H9 (cell line): ENCODE data around the gene PNRC2. TPM values are rescaled to one million over a fixed set of nuclear protein-coding genes. Genes with fewer than 3 reads are reported as not detected.

Experiments
- DNase-seq: peaks from one replicate; pipeline ENCODE4 v3.0.0-alpha.2; 2017
- H2AFZ ChIP-seq: one replicate; pipeline ENCODE4 v1.6.1; 2013; ENCODE audit warnings: mild to moderate bottlenecking, low read length, control low read depth, moderate library complexity
- H2AK5ac ChIP-seq: 2 replicates; pipeline ENCODE4 v1.6.1; 2013; ENCODE audit warnings: low read length, control low read depth, mixed read lengths; ENCODE audit not compliant: insufficient read length
- H2BK120ac ChIP-seq: one replicate; pipeline ENCODE4 v1.6.1; 2013; ENCODE audit warnings: low read depth, mild to moderate bottlenecking, low read length, control low read depth, inconsistent platforms; ENCODE audit not compliant: poor library complexity, severe bottlenecking
- H2BK12ac ChIP-seq: 2 replicates; pipeline ENCODE4 v1.6.1; 2013; ENCODE audit warnings: low read length, control low read depth, mixed read lengths, low read depth; ENCODE audit not compliant: insufficient read length
- H2BK15ac ChIP-seq: 2 replicates; pipeline ENCODE4 v1.6.1; 2013; ENCODE audit warnings: low read depth, low read length, control low read depth
- H2BK20ac ChIP-seq: one replicate; pipeline ENCODE4 v1.6.1; 2013; ENCODE audit warnings: low read depth, mild to moderate bottlenecking, low read length, control low read depth, inconsistent platforms; ENCODE audit not compliant: poor library complexity, severe bottlenecking
- H2BK5ac ChIP-seq: 2 replicates; pipeline ENCODE4 v1.6.1; 2013; ENCODE audit warnings: low read length, control low read depth, mixed read lengths; ENCODE audit not compliant: insufficient read length
- H3K14ac ChIP-seq: 2 replicates; pipeline ENCODE4 v1.6.1; 2013; ENCODE audit warnings: low read length, control low read depth; ENCODE audit not compliant: insufficient read depth
- H3K18ac ChIP-seq: 2 replicates; pipeline ENCODE4 v1.6.1; 2013; ENCODE audit warnings: low read depth, mild to moderate bottlenecking, mixed read lengths, low read length, control low read depth; ENCODE audit not compliant: insufficient read length
- H3K23ac ChIP-seq: 2 replicates; pipeline ENCODE4 v1.6.1; 2013; ENCODE audit warnings: low read length, control low read depth, mixed read lengths, low read depth; ENCODE audit not compliant: insufficient read length
- H3K23me2 ChIP-seq: 2 replicates; pipeline ENCODE4 v1.6.1; 2013; ENCODE audit warnings: low read depth, mild to moderate bottlenecking, mixed read lengths, low read length, control low read depth; ENCODE audit not compliant: insufficient read length, poor library complexity, severe bottlenecking
- H3K27ac ChIP-seq: 2 replicates; pipeline ENCODE4 v1.5.1; 2013; ENCODE audit warnings: low read length, control low read depth, mixed read lengths, low read depth; ENCODE audit not compliant: insufficient read length
- H3K27me3 ChIP-seq: 2 replicates; pipeline ENCODE4 v1.6.1; 2013; ENCODE audit warnings: low read length, control low read depth, inconsistent platforms; ENCODE audit not compliant: insufficient read depth
- H3K4ac ChIP-seq: 2 replicates; pipeline ENCODE4 v1.6.1; 2013; ENCODE audit warnings: low read depth, mild to moderate bottlenecking, control low read depth, inconsistent platforms, low read length, moderate library complexity
- H3K4me1 ChIP-seq: 2 replicates; pipeline ENCODE4 v1.6.1; 2013; ENCODE audit warnings: low read length, control low read depth, inconsistent platforms; ENCODE audit not compliant: insufficient read depth
- H3K4me2 ChIP-seq: 2 replicates; pipeline ENCODE4 v1.6.1; 2013; ENCODE audit warnings: low read length, control low read depth, mixed read lengths; ENCODE audit not compliant: insufficient read length, insufficient read depth
- H3K56ac ChIP-seq: 2 replicates; pipeline ENCODE4 v1.6.1; 2013; ENCODE audit warnings: low read depth, mild to moderate bottlenecking, mixed read lengths, low read length, control low read depth; ENCODE audit not compliant: insufficient read length
- H3K79me1 ChIP-seq: 2 replicates; pipeline ENCODE4 v1.6.1; 2013; ENCODE audit warnings: low read depth, mild to moderate bottlenecking, moderate library complexity, low read length, control low read depth, inconsistent platforms; ENCODE audit not compliant: insufficient read depth, poor library complexity, severe bottlenecking
- H3K79me2 ChIP-seq: 2 replicates; pipeline ENCODE4 v1.6.1; 2013; ENCODE audit warnings: low read length, control low read depth, inconsistent platforms; ENCODE audit not compliant: insufficient read depth
- H3K9ac ChIP-seq: 2 replicates; pipeline ENCODE4 v1.6.1; 2013; ENCODE audit warnings: low read length, control low read depth, mixed read lengths; ENCODE audit not compliant: insufficient read length; ENCODE audit errors: extremely low read depth
- H3K9me3 ChIP-seq: one replicate; pipeline ENCODE4 v1.6.1; 2013; ENCODE audit warnings: low read depth, low read length, inconsistent platforms; ENCODE audit not compliant: control insufficient read depth
- H3T11ph ChIP-seq: one replicate; pipeline ENCODE4 v1.6.1; 2013; ENCODE audit warnings: mild to moderate bottlenecking, low read length, control low read depth, inconsistent platforms
- H4K20me1 ChIP-seq: one replicate; pipeline ENCODE4 v1.6.1; 2013; ENCODE audit not compliant: control insufficient read depth, insufficient read length, insufficient read depth
- H4K5ac ChIP-seq: 2 replicates; pipeline ENCODE4 v1.6.1; 2013; ENCODE audit warnings: low read depth, mild to moderate bottlenecking, mixed read lengths, low read length, control low read depth; ENCODE audit not compliant: insufficient read length
- H4K8ac ChIP-seq: replicated peaks from 2 replicates; pipeline ENCODE4 v1.6.1; 2013; ENCODE audit warnings: low read length, control low read depth, mixed read lengths, low read depth; ENCODE audit not compliant: insufficient read length
- H4K91ac ChIP-seq: 2 replicates; pipeline ENCODE4 v1.6.1; 2013; ENCODE audit warnings: low read depth, mild to moderate bottlenecking, moderate library complexity, mixed read lengths, low read length, control low read depth; ENCODE audit not compliant: insufficient read length
- H3K27ac Mint-ChIP-seq, 3 experiments: 2 replicates in 2 of 3; 3 replicates in 1 of 3; pipeline ENCODE4 v1.8.0; 2020 to 2021; ENCODE audit warnings: mixed read lengths in 3 of 3, mild to moderate bottlenecking in 1 of 3, moderate library complexity in 1 of 3
- H3K27me3 Mint-ChIP-seq: 2 replicates; pipeline ENCODE4 v1.8.0; 2021; ENCODE audit warnings: low read depth, mild to moderate bottlenecking, moderate library complexity, mixed read lengths
- H3K36me3 Mint-ChIP-seq, 3 experiments: 2 replicates in 2 of 3; 3 replicates in 1 of 3; pipeline ENCODE4 v1.8.0; 2020 to 2021; ENCODE audit warnings: low read depth in 3 of 3, mixed read lengths in 3 of 3; ENCODE audit not compliant: insufficient read depth in 1 of 3
- H3K4me1 Mint-ChIP-seq, 2 experiments: 2 replicates each; pipeline ENCODE4 v1.8.0; 2020; ENCODE audit warnings: mixed read lengths in 2 of 2
- H3K4me3 Mint-ChIP-seq, 2 experiments: 2 replicates in 1 of 2; 3 replicates in 1 of 2; pipeline ENCODE4 v1.8.0; 2020 to 2021; ENCODE audit warnings: mild to moderate bottlenecking in 2 of 2, mixed read lengths in 2 of 2, moderate library complexity in 1 of 2
- H3K9me3 Mint-ChIP-seq, 2 experiments: 2 replicates in 1 of 2; 3 replicates in 1 of 2; pipeline ENCODE4 v1.8.0; 2020; ENCODE audit warnings: mild to moderate bottlenecking in 2 of 2, mixed read lengths in 2 of 2, moderate library complexity in 1 of 2
- CTCF ChIP-seq: fragments of 200-600 bp; sonication (generic); conservative IDR thresholded peaks from 3 replicates; pipeline ENCODE4 v1.8.0; 2021; ENCODE audit warnings: antibody characterized with exemption, mild to moderate bottlenecking
- whole genome bisulfite sequencing: extraction: QIAGEN DNeasy Blood & Tissue Kit; methylation state at CpG from one replicate; pipeline ENCODE4 v1.1.7; 2013; ENCODE audit warnings: missing lambda C conversion rate, low lambda C conversion rate, mixed read lengths; ENCODE audit not compliant: insufficient read length; ENCODE audit errors: extremely low coverage; 5-methylcytosine and 5-hydroxymethylcytosine counted together
- total RNA-seq: library from RNA; stranded (reverse); gene quantifications from 2 replicates; pipeline ENCODE4 v1.2.1, GENCODE V29; 2021

Gene PNRC2
- total RNA-seq, 1 experiment from 2014 or later, result 87.6 TPM

GRCh38 chr1:23936481-23937176 lies 23.0 kb upstream of the PNRC2 start:
- H2BK120ac ChIP-seq, result no peak overlapping the region
- H3K4ac ChIP-seq, result no peak overlapping the region
- Mint-ChIP-seq H3K4me1 (peaks cover 12 to 13% of the 10 kb centered on the region in 2 experiments), H3K36me3 (peaks cover 0 to 6% (median 1%) of the 10 kb centered on the region in 3 experiments; a peak in 2 of 7 replicates), H3K4me3 (peak overlapping the region in 1 of 2 experiments; percentile 63; a peak in 2 of 5 replicates), H3K27me3 (peaks cover 2% of the 10 kb centered on the region), H3K9me3 (peaks cover 2 to 10% of the 10 kb centered on the region in 2 experiments; a peak in 4 of 5 replicates), H3K27ac (peak overlapping the region in 2 of 3 experiments; percentile 71 to 72; a peak in 4 of 7 replicates)
- no CpG with 5 or more reads among the region's 6 CpGs for WGBS
- no peak overlapping the region for H4K5ac ChIP-seq
- no peak overlapping the region for H3K9ac ChIP-seq
- H3K27me3 ChIP-seq, result no peaks in the 10 kb centered on the region
- no peak overlapping the region for H3T11ph ChIP-seq
- no peak overlapping the region for H3K14ac ChIP-seq
- H3K79me2 ChIP-seq, result no peaks in the 10 kb centered on the region
- H2AFZ ChIP-seq, result peak overlapping the region; percentile 3
- H3K23ac ChIP-seq, result no peak overlapping the region
- H3K4me2 ChIP-seq, result peak overlapping the region; percentile 25
- no peak overlapping the region for H2BK12ac ChIP-seq
- H3K56ac ChIP-seq, result no peak overlapping the region
- no peak overlapping the region for H2BK5ac ChIP-seq
- no peak for TF ChIP-seq CTCF
- H4K20me1 ChIP-seq, result no peaks in the 10 kb centered on the region
- H2AK5ac ChIP-seq, result no peak overlapping the region
- H3K18ac ChIP-seq, result no peak overlapping the region
- H2BK15ac ChIP-seq, result no peak overlapping the region
- no peak overlapping the region for H2BK20ac ChIP-seq
- H3K23me2 ChIP-seq, result no peaks in the 10 kb centered on the region
- H4K8ac ChIP-seq, result no peak overlapping the region
- no peak overlapping the region for H3K27ac ChIP-seq
- peak; percentile 78 for DNase-seq
- H3K9me3 ChIP-seq, result no peaks in the 10 kb centered on the region
- no peak overlapping the region for H4K91ac ChIP-seq
- H3K4me1 ChIP-seq, result no peaks in the 10 kb centered on the region
- H3K79me1 ChIP-seq, result no peaks in the 10 kb centered on the region
